ENCODE results near the gene KISS1.

The KISS1 gene

GRCh38 chr1:204154568-204155255 lies 41.6 kb downstream of the KISS1 start:
- DNase-seq (ENCODE audit: low spot score): no peak

GRCh38 chr1:204153667-204154066 lies 42.6 kb downstream of the KISS1 start:
- DNase-seq (ENCODE audit: low spot score): no peak

GRCh38 chr1:204152310-204153044 lies 43.8 kb downstream of the KISS1 start:
- DNase-seq (ENCODE audit: low spot score): no peak

GRCh38 chr1:204151552-204152309 lies 44.6 kb downstream of the KISS1 start, which contains the start of gene ETNK2:
ETNK2 (minus strand) TSS chr1:204152044; CDS start chr1:204151852, 192 bp downstream.
- no peak for DNase-seq (ENCODE audit: low spot score)

GRCh38 chr1:204150702-204151551 lies 45.4 kb downstream of the KISS1 start:
- no peak for DNase-seq (ENCODE audit: low spot score)

- DNase-seq (ENCODE audit: low spot score): no peak
These were observed 46.4 kb downstream of the KISS1 start for GRCh38 chr1:204149635-204150565.

- no peak for DNase-seq (ENCODE audit: low spot score)
These were observed 47.2 kb downstream of the KISS1 start for GRCh38 chr1:204149107-204149506.

- DNase-seq (ENCODE audit: low spot score): no peak
These were observed 48.6 kb downstream of the KISS1 start for GRCh38 chr1:204147406-204148383.

- no peak for DNase-seq (ENCODE audit: low spot score)
These were observed 49.3 kb downstream of the KISS1 start for GRCh38 chr1:204146965-204147364.

- no peak for DNase-seq (ENCODE audit: low spot score)
These were observed 50.0 kb downstream of the KISS1 start for GRCh38 chr1:204146309-204146708.

GRCh38 chr1:204145033-204145504 lies 51.2 kb downstream of the KISS1 start:
- no peak for DNase-seq (ENCODE audit: low spot score)

- no peak for DNase-seq (ENCODE audit: low spot score)
These were observed 52.8 kb downstream of the KISS1 start for GRCh38 chr1:204143276-204144041.

- no peak for DNase-seq (ENCODE audit: low spot score)
These were observed 54.0 kb downstream of the KISS1 start for GRCh38 chr1:204142032-204142974.

GRCh38 chr1:204141131-204141530 lies 55.2 kb downstream of the KISS1 start:
- no peak for DNase-seq (ENCODE audit: low spot score)
